ENCODE measurements around the gene GRIN3A.
"Not testable (repeated sequence)": the region's sequence is repeated elsewhere in the genome, so short reads cannot be mapped to it uniquely, and the experiment has no call there.

The GRIN3A gene

DNA sequence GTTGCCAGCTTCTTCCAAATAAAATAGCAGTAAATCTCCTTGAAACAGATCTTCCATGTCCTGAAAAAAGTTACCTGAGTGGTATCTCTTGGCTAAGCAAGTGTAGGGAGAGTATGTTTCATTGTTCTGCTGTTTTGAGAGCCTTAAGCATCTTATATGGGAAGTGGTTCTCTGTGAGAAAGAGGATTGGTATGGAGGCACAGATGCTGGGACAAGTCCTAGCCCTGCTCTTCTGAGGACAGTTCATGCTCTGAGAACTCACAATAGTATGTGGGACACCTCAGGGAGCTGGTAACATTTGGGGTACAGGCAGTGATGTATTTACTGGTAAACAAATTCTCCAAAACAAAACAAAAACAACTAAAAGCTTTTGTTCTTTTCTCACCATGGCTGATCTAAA is 145.7 kb downstream of the GRIN3A start:
- Histone ChIP-seq H3K27ac (ENCODE audit: poor library complexity, severe bottlenecking) (no peak overlapping the region), H3K4me3 (ENCODE audit: severe bottlenecking) (no peak overlapping the region), H3K27me3 (ENCODE audit: insufficient read depth, poor library complexity, severe bottlenecking) (no peaks in the 10 kb centered on the region), H3K9me3 (ENCODE audit: severe bottlenecking) (no peaks in the 10 kb centered on the region), H3K4me1 (ENCODE audit: insufficient read depth, poor library complexity, severe bottlenecking) (peaks cover 5% of the 10 kb centered on the region), H3K36me3 (ENCODE audit: low read depth) (no peaks in the 10 kb centered on the region)
- TF ChIP-seq, protein P1, sequence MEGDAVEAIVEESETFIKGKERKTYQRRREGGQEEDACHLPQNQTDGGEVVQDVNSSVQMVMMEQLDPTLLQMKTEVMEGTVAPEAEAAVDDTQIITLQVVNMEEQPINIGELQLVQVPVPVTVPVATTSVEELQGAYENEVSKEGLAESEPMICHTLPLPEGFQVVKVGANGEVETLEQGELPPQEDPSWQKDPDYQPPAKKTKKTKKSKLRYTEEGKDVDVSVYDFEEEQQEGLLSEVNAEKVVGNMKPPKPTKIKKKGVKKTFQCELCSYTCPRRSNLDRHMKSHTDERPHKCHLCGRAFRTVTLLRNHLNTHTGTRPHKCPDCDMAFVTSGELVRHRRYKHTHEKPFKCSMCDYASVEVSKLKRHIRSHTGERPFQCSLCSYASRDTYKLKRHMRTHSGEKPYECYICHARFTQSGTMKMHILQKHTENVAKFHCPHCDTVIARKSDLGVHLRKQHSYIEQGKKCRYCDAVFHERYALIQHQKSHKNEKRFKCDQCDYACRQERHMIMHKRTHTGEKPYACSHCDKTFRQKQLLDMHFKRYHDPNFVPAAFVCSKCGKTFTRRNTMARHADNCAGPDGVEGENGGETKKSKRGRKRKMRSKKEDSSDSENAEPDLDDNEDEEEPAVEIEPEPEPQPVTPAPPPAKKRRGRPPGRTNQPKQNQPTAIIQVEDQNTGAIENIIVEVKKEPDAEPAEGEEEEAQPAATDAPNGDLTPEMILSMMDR (IDR thresholded peaks at IDR 0.05; ENCODE audit: poor library complexity, severe bottlenecking) = no peak
- ATAC-seq (ENCODE audit: low read depth) (no peak), DNase-seq (ENCODE audit: low spot score) (no peak)

DNA sequence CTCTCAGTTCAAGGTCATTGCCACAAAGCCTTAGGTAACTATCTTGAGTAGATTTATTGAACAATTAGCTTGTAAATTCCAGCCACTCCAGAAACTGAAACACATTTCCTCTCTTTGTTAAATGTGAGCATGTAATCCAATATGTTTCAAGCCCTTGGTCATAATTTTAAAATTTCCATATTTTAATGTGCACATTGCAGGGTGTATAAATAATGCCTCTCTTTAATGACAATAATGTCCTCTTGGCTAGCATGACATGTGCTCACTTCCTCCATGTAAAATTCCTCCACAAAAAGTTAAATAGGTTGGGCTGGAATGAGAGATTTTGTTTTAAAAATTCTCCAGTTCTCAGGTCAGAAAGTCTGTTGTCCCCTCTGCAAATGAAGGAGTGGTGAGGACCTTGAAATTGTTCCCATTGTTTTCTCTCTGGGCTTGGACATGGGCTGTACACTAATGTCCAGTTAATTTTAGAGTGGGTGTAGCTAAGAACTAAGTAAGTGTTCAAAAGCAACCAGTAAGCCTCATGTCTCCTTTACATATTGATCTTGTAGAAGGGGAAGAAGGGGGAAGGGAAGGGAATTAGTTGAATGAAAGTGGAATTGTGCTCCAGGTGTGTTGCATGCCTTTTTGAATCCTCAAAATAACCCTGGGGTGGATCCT is 146.5 kb downstream of the GRIN3A start:
- H3K9me3 ChIP-seq (ENCODE audit: severe bottlenecking) = no peaks in the 10 kb centered on the region
- TF ChIP-seq, protein P1 (IDR thresholded peaks at IDR 0.05; ENCODE audit: poor library complexity, severe bottlenecking) = no peak
- no peaks in the 10 kb centered on the region for H3K36me3 ChIP-seq (ENCODE audit: low read depth)
- no peaks in the 10 kb centered on the region for H3K27me3 ChIP-seq (ENCODE audit: insufficient read depth, poor library complexity, severe bottlenecking)
- no peak overlapping the region for H3K27ac ChIP-seq (ENCODE audit: poor library complexity, severe bottlenecking)
- DNase-seq (ENCODE audit: low spot score) = no peak
- H3K4me3 ChIP-seq (ENCODE audit: severe bottlenecking) = no peak overlapping the region
- H3K4me1 ChIP-seq (ENCODE audit: insufficient read depth, poor library complexity, severe bottlenecking) = peaks cover 5% of the 10 kb centered on the region
- ATAC-seq (ENCODE audit: low read depth) = no peak

DNA sequence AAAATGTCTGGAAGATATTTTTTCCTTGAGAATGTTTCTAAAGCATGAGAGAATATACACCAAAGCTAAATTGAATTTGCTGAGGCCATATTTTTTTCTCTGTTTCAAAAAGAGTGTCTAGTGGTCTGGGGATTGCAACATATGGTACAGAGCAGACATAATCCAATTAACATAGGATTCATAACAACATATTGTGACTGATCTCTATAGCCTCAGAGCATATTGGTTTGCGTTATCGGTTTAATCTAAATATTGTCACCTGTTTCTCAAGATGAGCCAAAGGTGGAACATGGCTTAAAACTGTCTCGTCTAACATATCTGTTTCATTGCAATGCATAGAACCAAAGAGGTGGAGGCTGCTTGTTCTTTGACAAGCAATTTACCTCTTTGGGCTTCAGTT is 147.5 kb downstream of the GRIN3A start:
- no peak for ATAC-seq (ENCODE audit: low read depth)
- Histone ChIP-seq H3K4me1 (ENCODE audit: insufficient read depth, poor library complexity, severe bottlenecking) (peaks cover 5% of the 10 kb centered on the region), H3K27ac (ENCODE audit: poor library complexity, severe bottlenecking) (no peak overlapping the region), H3K36me3 (ENCODE audit: low read depth) (no peaks in the 10 kb centered on the region), H3K9me3 (ENCODE audit: severe bottlenecking) (no peaks in the 10 kb centered on the region), H3K27me3 (ENCODE audit: insufficient read depth, poor library complexity, severe bottlenecking) (no peaks in the 10 kb centered on the region), H3K4me3 (ENCODE audit: severe bottlenecking) (no peak overlapping the region)
- TF ChIP-seq, protein P1 (IDR thresholded peaks at IDR 0.05; ENCODE audit: poor library complexity, severe bottlenecking) = no peak
- DNase-seq (ENCODE audit: low spot score) = no peak

DNA sequence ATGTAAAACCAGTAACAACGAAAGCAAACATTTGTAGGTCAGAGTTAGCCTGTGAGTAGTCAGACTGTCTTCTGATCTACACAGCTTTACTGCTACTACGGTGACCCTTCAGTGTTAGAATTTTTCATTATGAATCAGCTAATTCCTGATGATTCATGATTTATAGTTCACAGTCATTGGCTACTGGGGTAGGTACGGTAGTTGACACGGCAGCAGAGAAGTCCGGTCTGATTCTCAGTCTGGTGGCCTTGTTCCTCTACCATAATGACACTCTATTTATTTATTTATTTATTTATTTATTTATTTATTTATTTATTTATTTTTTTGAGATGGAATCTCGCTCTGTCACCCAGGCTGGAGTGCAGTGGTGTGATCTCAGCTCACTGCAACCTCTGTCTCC is 148.4 kb downstream of the GRIN3A start:
- peak; percentile 96 for ATAC-seq (ENCODE audit: low read depth)
- H3K36me3 ChIP-seq (ENCODE audit: low read depth); H3K4me1 ChIP-seq (ENCODE audit: insufficient read depth, poor library complexity, severe bottlenecking); H3K27ac ChIP-seq (ENCODE audit: poor library complexity, severe bottlenecking); H3K27me3 ChIP-seq (ENCODE audit: insufficient read depth, poor library complexity, severe bottlenecking); H3K9me3 ChIP-seq (ENCODE audit: severe bottlenecking); H3K4me3 ChIP-seq (ENCODE audit: severe bottlenecking); DNase-seq (ENCODE audit: low spot score): not testable (repeated sequence)

DNA sequence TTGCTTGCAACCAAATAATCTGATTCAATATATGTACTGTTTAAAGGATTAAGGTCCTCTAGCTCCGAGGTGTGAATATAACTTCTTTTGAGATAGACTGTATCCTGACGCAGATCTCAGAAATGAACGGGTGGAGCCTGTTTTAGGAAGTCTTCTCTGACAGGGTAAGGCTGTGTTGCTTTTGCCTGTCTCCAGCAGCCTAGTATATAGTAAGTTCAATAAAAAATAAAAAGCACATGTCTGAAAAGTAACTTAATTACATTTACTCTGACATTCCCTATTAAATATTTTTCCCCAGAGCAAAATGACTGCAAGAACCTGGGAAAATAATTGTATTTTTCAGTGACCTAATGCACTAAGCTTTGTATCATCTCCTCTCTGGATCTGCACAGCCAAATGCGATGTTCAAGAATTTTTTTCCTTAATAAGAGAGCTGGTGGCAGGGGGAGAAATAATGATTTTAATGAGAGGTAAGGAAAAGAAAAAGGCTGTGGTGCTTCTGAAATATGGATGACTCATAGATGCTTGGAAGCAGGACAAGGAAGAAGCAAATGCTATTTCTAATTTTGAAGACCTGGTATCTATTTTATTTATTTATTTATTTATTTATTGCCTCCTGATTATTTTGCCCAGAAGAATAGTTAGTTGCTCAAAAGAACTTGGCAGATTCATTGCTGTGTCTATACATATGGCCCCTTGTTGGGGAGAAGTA is 151.0 kb downstream of the GRIN3A start:
- no peak overlapping the region for H3K4me3 ChIP-seq (ENCODE audit: severe bottlenecking)
- H3K27me3 ChIP-seq (ENCODE audit: insufficient read depth, poor library complexity, severe bottlenecking) = no peaks in the 10 kb centered on the region
- peaks cover 5% of the 10 kb centered on the region for H3K4me1 ChIP-seq (ENCODE audit: insufficient read depth, poor library complexity, severe bottlenecking)
- H3K27ac ChIP-seq (ENCODE audit: poor library complexity, severe bottlenecking) = no peak overlapping the region
- no peaks in the 10 kb centered on the region for H3K36me3 ChIP-seq (ENCODE audit: low read depth)
- H3K9me3 ChIP-seq (ENCODE audit: severe bottlenecking) = no peaks in the 10 kb centered on the region
- DNase-seq (ENCODE audit: low spot score) (no peak), ATAC-seq (ENCODE audit: low read depth) (no peak)
- TF ChIP-seq, protein P1 (IDR thresholded peaks at IDR 0.05; ENCODE audit: poor library complexity, severe bottlenecking) = no peak

Data from RWPE2 (cell line).